DND-41 (cell line): Measurements from ENCODE around the gene PKN3.

ENCODE experiments used
- CTCF ChIP-seq: IDR thresholded peaks from 2 replicates; pipeline ENCODE4 v1.5.1; 2012; ENCODE audit warnings: borderline replicate concordance, low read length, moderate library complexity, mild to moderate bottlenecking; ENCODE audit not compliant: poor library complexity, severe bottlenecking; ENCODE audit errors: extremely low read depth
- EZH2 ChIP-seq: IDR thresholded peaks from 3 replicates; pipeline ENCODE4 v1.6.1; 2012; ENCODE audit warnings: borderline replicate concordance, low read depth, mild to moderate bottlenecking, moderate library complexity, low read length, inconsistent platforms; ENCODE audit not compliant: severe bottlenecking

GRCh38 chr9:128716581-128717254, 14.4 kb downstream of the PKN3 start:
- TF ChIP-seq CTCF (no peak), EZH2 (no peak)
